Lower lobe of right lung (tissue), 2 donors: ENCODE results near the gene ARL11. TPM values are rescaled to one million over a fixed set of nuclear protein-coding genes. Genes with fewer than 3 reads are reported as not detected.

Experiments
- ATAC-seq, 2 donors: fragments of 200-7000 bp; cut with Tn5 transposase; one replicate each; pipeline ENCODE4 v1.9.1; 2020 to 2022; ENCODE audit warnings: mild to moderate bottlenecking in 2 of 2, moderate library complexity in 2 of 2
- DNase-seq: peaks from one replicate; pipeline ENCODE4 v3.0.0-alpha.2; 2020
- H3K27ac ChIP-seq: fragments of 200-600 bp; one replicate; pipeline ENCODE4 v1.8.0; 2022
- H3K27me3 ChIP-seq: fragments of 200-600 bp; one replicate; pipeline ENCODE4 v1.8.0; 2022; ENCODE audit warnings: low read depth
- H3K36me3 ChIP-seq: fragments of 200-600 bp; one replicate; pipeline ENCODE4 v1.8.0; 2022; ENCODE audit warnings: mild to moderate bottlenecking
- H3K4me1 ChIP-seq: fragments of 200-600 bp; one replicate; pipeline ENCODE4 v1.8.0; 2022
- H3K4me3 ChIP-seq: fragments of 200-600 bp; one replicate; pipeline ENCODE4 v1.8.0; 2022; ENCODE audit warnings: mild to moderate bottlenecking
- H3K9me3 ChIP-seq: fragments of 200-600 bp; one replicate; pipeline ENCODE4 v1.8.0; 2022
- intact Hi-C: fragments of 100-400 bp; cut with DNase I; formaldehyde crosslinking; loops from one replicate; pipeline ENCODE4 v1.11.0; 2022
- long read RNA-seq: library from polyadenylated mRNA; unstranded; transcript quantifications from one replicate; pipeline ENCODE4 v2.0.0, GENCODE V29; 2021
- total RNA-seq: library from RNA; stranded (reverse); fragmentation: NEBNext Ultra II Directional; extraction: Animal tissue kit (Norgen Biotek cat#: 25700); gene quantifications from one replicate; pipeline ENCODE4 v1.2.1, GENCODE V29; 2021
- TF ChIP-seq, protein P1 (sequence below): fragments of 200-600 bp; IDR thresholded peaks from one replicate; pipeline ENCODE4 v1.8.0; 2022; ENCODE audit warnings: antibody characterized with exemption, mild to moderate bottlenecking
- donor health status: DM: no; HTN: yes; CAD: no; lungs with severe emphysema.

Gene ARL11
- 7.5 TPM for total RNA-seq
- long read RNA-seq, transcript ARL11-201 (2 exons, 3,760 nt), result major isoform, 18 of 28 reads
- long read RNA-seq, partial matches to known transcripts, result 6 of 28 reads
- long read RNA-seq, other reads (novel, unspliced or antisense), result 4 of 28 reads

DNA sequence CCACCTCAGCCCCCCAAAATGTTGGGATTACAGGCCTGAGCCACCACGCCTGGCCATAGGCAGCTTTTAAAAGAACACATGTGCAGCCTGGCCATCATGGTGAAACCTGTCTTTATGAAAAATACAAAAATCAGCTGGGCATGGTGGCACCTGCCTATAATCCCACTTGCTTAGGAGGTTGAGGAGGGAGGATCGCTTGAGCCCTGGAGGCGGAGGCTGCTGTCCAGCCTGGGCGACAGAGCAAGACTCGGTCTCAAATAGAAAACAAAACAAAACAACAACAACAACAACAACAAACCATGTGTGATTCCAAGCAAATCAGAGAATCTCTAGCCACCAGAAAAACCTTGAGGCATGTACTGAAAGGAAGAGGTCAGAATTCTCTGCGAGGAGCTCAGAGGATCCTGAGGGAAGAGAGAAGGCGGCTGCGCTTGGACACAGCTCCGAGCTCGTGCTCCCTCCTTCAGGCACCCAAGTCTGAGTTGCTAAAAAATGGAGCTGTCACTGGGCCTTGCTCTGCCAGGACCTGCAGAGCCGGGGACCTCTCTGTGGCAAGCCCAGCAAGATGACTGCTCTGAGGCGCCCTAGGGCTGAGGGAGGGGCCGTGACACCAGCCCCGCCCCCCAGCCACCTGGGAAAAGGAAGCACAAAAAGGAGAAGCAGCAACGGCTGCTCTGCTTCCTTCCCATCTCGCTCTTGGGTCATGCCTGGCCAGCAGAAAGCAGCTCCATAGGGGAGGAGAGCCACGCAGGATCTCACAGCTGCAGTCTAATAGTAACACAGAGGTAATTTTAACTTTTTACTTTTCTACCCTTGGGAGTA, at the start of gene ARL11:
Gene ARL11, plus strand, starts transcription at position 677 of the 822 bp plus-strand sequence. CDS start 1,941 bp downstream, outside the sequence.
- no peaks in the 10 kb centered on the region for H3K27me3 ChIP-seq
- H3K4me3 ChIP-seq, result peak within 1 kb of the TSS; percentile 49
- H3K27ac ChIP-seq, result peak within 1 kb of the TSS; percentile 69
- H3K9me3 ChIP-seq, result no peaks in the 10 kb centered on the region
- ATAC-seq (peak; percentile 81 to 84), DNase-seq (peak; percentile 87)
- no peaks in the 10 kb centered on the region for H3K36me3 ChIP-seq
- intact Hi-C loops, result no loop called here
- TF ChIP-seq, protein P1, sequence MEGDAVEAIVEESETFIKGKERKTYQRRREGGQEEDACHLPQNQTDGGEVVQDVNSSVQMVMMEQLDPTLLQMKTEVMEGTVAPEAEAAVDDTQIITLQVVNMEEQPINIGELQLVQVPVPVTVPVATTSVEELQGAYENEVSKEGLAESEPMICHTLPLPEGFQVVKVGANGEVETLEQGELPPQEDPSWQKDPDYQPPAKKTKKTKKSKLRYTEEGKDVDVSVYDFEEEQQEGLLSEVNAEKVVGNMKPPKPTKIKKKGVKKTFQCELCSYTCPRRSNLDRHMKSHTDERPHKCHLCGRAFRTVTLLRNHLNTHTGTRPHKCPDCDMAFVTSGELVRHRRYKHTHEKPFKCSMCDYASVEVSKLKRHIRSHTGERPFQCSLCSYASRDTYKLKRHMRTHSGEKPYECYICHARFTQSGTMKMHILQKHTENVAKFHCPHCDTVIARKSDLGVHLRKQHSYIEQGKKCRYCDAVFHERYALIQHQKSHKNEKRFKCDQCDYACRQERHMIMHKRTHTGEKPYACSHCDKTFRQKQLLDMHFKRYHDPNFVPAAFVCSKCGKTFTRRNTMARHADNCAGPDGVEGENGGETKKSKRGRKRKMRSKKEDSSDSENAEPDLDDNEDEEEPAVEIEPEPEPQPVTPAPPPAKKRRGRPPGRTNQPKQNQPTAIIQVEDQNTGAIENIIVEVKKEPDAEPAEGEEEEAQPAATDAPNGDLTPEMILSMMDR, result no peak
- peaks cover 31% of the 10 kb centered on the region for H3K4me1 ChIP-seq

DNA sequence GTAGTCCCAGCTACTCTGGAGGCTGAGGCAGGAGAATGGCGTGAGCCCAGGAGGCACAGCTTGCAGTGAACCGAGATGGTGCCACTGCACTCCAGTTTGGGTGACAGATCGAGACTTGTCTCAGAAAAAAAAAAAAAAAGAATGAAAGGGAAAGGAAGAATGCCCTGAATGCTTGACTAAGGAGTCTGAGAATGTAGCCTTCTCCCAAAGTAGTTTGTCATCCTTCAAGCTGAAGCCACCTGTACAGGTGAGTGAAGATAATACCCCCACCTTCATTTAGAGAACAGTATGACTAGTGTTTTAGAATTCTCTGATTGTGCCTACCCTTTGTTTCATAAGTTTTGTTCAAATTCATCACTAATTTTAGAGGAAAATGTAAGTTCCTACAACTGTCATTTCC, 48.8 kb upstream of the ARL11 start:
- TF ChIP-seq, protein P1, result no peak
- intact Hi-C loops, result no loop called here
- Histone ChIP-seq H3K4me1 (peaks cover 10% of the 10 kb centered on the region), H3K36me3 (peaks cover 25% of the 10 kb centered on the region), H3K4me3 (no peak overlapping the region), H3K27ac (no peak overlapping the region), H3K9me3 (no peaks in the 10 kb centered on the region), H3K27me3 (no peaks in the 10 kb centered on the region)
- ATAC-seq (no peak), DNase-seq (no peak)

DNA sequence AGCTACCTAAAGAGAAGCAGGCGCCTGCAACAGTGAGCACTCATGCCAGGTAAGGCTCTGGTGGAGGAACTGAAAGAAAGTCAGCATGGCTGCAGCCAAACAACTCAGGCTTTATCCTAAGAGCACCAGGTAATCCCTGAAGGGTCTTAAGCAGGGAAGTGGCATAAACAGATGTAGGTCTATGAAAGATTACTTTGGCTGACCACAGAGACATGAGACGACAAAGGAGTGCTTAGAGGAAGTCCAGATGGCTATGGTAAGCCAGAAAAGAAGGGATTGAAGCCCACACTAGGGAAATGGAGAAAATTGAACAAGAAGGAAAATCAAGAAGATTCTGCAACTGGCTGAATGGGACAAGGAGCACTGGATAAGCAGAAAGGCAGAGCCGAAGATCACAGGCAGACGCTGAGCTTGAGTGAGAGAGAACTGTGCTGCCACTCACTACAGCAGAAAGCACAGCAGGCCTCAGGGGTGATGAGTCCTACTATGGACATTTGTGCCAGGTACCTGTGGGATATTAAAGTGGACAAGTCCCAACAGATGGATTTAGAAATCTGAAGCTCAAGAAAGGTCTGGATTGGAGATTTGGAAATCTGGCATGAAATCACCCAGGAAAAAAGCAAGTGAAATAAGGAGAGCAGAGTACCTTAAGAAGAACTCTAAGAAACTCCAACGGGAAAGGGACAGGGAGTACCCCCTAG, 47.2 kb upstream of the ARL11 start:
- Histone ChIP-seq H3K27ac (no peak overlapping the region), H3K36me3 (peaks cover 25% of the 10 kb centered on the region), H3K4me1 (peaks cover 15% of the 10 kb centered on the region), H3K9me3 (no peaks in the 10 kb centered on the region), H3K27me3 (no peaks in the 10 kb centered on the region), H3K4me3 (no peak overlapping the region)
- ATAC-seq (no peak), DNase-seq (no peak)
- TF ChIP-seq, protein P1, result no peak
- intact Hi-C loops, result no loop called here

DNA sequence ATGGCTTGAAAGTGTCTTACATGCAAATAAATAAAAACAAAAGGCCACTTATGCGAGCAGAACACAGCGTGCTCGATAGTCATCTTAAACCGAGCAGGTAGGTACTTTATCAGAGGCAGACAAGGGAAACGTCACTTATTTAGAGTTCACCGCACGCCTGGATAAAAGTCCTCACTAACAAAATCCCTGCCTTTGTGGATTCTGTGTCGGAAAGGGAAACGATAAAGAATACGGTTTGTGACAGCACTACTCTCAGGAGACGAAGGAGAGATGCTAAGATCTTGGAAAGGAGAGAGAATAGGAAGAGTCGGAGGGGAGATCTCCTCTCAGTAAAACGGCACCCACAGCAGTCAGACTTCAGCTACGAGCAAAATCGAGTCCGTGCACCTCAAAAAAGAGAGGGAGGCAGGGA, 43.5 kb upstream of the ARL11 start:
- peaks cover 6% of the 10 kb centered on the region for H3K36me3 ChIP-seq
- intact Hi-C loops, result no loop called here
- peak overlapping the region; percentile 77 for H3K4me3 ChIP-seq
- TF ChIP-seq, protein P1, result no peak
- peak; percentile 17 to 20 for ATAC-seq
- DNase-seq, result no peak
- H3K27me3 ChIP-seq, result no peaks in the 10 kb centered on the region
- peaks cover 18% of the 10 kb centered on the region for H3K4me1 ChIP-seq
- peak overlapping the region; percentile 87 for H3K27ac ChIP-seq
- no peaks in the 10 kb centered on the region for H3K9me3 ChIP-seq

DNA sequence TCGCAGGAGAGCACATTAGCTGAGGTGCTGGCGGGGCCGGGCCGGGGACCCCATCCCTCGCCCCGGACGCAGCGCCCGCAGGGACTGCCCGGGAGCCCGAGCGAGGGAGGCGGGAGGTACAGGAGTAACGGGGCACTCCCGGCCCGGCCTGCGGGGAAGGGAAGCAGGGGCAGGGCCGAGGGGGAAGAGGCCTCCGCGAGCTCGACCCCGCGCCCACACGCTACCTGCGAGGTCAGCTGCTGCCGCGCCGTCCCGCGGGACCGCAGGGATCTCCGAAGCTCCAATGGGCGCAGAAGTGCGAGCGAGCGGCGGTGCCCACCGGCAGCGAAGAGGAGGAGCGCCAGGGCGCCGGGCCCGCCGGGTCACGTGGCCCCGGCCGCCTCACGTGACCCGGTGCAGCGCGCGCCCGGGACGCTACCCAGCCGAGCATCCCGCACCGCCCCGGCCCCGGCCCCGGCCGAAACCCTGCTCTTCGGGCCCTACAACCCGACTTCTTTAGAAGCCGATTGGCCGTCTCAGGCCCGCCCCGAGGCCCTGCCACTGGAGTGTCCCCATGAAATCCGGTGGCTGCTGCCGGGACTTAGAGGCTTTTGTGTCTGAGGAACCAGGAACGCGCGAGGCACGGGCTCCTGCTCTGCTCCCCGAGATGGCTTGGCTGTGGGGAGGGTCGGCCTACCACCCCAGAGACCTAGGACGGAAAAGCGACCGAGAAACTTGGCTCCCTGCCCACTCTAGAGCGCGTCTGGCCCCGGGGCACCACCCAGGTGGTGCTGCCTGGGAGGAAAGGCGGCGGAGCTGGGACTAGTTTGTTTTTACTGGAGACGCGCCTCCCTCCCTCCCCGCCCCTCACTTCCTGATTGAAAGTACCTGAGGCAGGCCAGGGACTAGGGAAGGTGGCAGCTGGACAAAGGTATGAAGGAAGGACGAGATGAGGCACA, 42.8 kb upstream of the ARL11 start, which contains the start of gene RCBTB1:
Gene RCBTB1, minus strand, starts transcription at position 339 of the 938 bp plus-strand sequence. CDS start 18,279 bp downstream, outside the sequence.
- intact Hi-C loops, result no loop called here
- Histone ChIP-seq H3K9me3 (no peaks in the 10 kb centered on the region), H3K27ac (peak within 1 kb of the TSS; percentile 87), H3K4me3 (peak within 1 kb of the TSS; percentile 77), H3K36me3 (no peaks in the 10 kb centered on the region), H3K4me1 (peaks cover 18% of the 10 kb centered on the region), H3K27me3 (no peaks in the 10 kb centered on the region)
- TF ChIP-seq, protein P1, result no peak
- DNase-seq, result peak; percentile 78
- ATAC-seq, result peak; percentile 97 to 99
